Prostate gland (tissue), 2 donors: ENCODE measurements around the gene SEMA3A. TPM values are rescaled to one million over a fixed set of nuclear protein-coding genes. Genes with fewer than 3 reads are reported as not detected.

Experiments
- DNase-seq: peaks from one replicate; pipeline ENCODE4 v3.0.0-alpha.2; 2019; ENCODE audit warnings: low spot score
- H3K27ac ChIP-seq, 2 donors: fragments of 200-600 bp; sonication (generic); 2 replicates each; pipeline ENCODE4 v1.5.1; 2017 to 2019
- H3K27me3 ChIP-seq: fragments of 200-600 bp; sonication (generic); replicated peaks from 2 replicates; pipeline ENCODE4 v1.5.1; 2019; ENCODE audit not compliant: insufficient read depth
- H3K36me3 ChIP-seq, 2 donors: fragments of 200-600 bp; sonication (generic); 1 replicate in 1 of 2; 2 replicates in 1 of 2; pipeline versions ENCODE4 v1.5.1 to v1.8.1; 2017 to 2019
- H3K4me1 ChIP-seq: fragments of 200-600 bp; sonication (generic); replicated peaks from 2 replicates; pipeline ENCODE4 v1.5.1; 2019
- H3K4me3 ChIP-seq, 2 donors: fragments of 200-600 bp; sonication (generic); 2 replicates each; pipeline ENCODE4 v1.5.1; 2017 to 2019
- H3K9me3 ChIP-seq: fragments of 200-600 bp; sonication (generic); 2 replicates; pipeline ENCODE4 v1.5.1; 2017
- CTCF ChIP-seq, 4 experiments: fragments of 200-600 bp in 2 of 4; fragments of 450-650 bp in 2 of 4; sonication (generic) in 2 of 4; IDR thresholded peaks; 1 replicate in 3 of 4; 2 replicates in 1 of 4; pipeline ENCODE4 v1.5.1; 2016 to 2019; ENCODE audit warnings: antibody characterized with exemption in 4 of 4, mild to moderate bottlenecking in 2 of 4, moderate library complexity in 2 of 4
- POLR2A ChIP-seq: fragments of 450-650 bp; IDR thresholded peaks from one replicate; pipeline ENCODE4 v1.6.1; 2016; ENCODE audit warnings: antibody characterized with exemption, mild to moderate bottlenecking
- POLR2AphosphoS5 ChIP-seq: sonication (generic); formaldehyde crosslinking; IDR thresholded peaks from one replicate; pipeline ENCODE4 v1.6.1; 2017; ENCODE audit warnings: antibody characterized with exemption
- WGBS: methylation state at CpG from one replicate; pipeline ENCODE4 v1.1.5; 2018; 5-methylcytosine and 5-hydroxymethylcytosine counted together
- intact Hi-C: fragments of 100-400 bp; cut with DNase I; formaldehyde crosslinking; loops from one replicate; pipeline ENCODE4 v1.14.2; 2022
- total RNA-seq, 2 donors: library from RNA; depleted of rRNA; stranded (reverse); fragments of >200 nt; gene quantifications; one replicate each; pipeline ENCODE4 v1.1.0, GENCODE V29; 2016

The SEMA3A gene
- total RNA-seq, 2 donors from 2014 or later = 1.6 to 1.9 TPM

GRCh38 chr7:84047085-84047484 lies 147.5 kb downstream of the SEMA3A start:
- no peak overlapping the region for H3K27ac ChIP-seq
- no peak overlapping the region for H3K4me3 ChIP-seq
- no peaks in the 10 kb centered on the region for H3K4me1 ChIP-seq
- H3K27me3 ChIP-seq = no peaks in the 10 kb centered on the region
- WGBS = 50% methylated on average over 2 of the region's 2 CpGs
- no peak for DNase-seq
- H3K9me3 ChIP-seq = no peaks in the 10 kb centered on the region
- H3K36me3 ChIP-seq = no peaks in the 10 kb centered on the region
- TF ChIP-seq POLR2AphosphoS5 (no peak), CTCF (IDR thresholded peaks at IDR 0.05) (no peak), POLR2A (no peak)
- intact Hi-C loops = no loop called here

- Histone ChIP-seq H3K9me3 (no peaks in the 10 kb centered on the region), H3K27ac (no peak overlapping the region), H3K4me3 (no peak overlapping the region), H3K4me1 (no peaks in the 10 kb centered on the region), H3K36me3 (no peaks in the 10 kb centered on the region), H3K27me3 (no peaks in the 10 kb centered on the region)
- no peak for TF ChIP-seq POLR2A
- no peak for TF ChIP-seq POLR2AphosphoS5
- no peak for TF ChIP-seq CTCF (IDR thresholded peaks at IDR 0.05)
- WGBS = 76% methylated on average over 2 of the region's 2 CpGs
- no peak for DNase-seq
- intact Hi-C loops = no loop called here
Measured at GRCh38 chr7:84044834-84045233, 149.8 kb downstream of the SEMA3A start.

- TF ChIP-seq CTCF (IDR thresholded peaks at IDR 0.05) (no peak), POLR2A (no peak), POLR2AphosphoS5 (no peak)
- H3K27me3 ChIP-seq = no peaks in the 10 kb centered on the region
- H3K36me3 ChIP-seq = no peaks in the 10 kb centered on the region
- H3K4me1 ChIP-seq = no peaks in the 10 kb centered on the region
- H3K4me3 ChIP-seq = no peak overlapping the region
- no peak overlapping the region for H3K27ac ChIP-seq
- intact Hi-C loops = no loop called here
- 10% methylated on average over 1 of the region's 1 CpG for WGBS
- H3K9me3 ChIP-seq = no peaks in the 10 kb centered on the region
- no peak for DNase-seq
Measured at GRCh38 chr7:84043661-84044191, 150.9 kb downstream of the SEMA3A start.

GRCh38 chr7:84042110-84042539 lies 152.5 kb downstream of the SEMA3A start:
- no peaks in the 10 kb centered on the region for H3K9me3 ChIP-seq
- intact Hi-C loops = no loop called here
- TF ChIP-seq POLR2A = no peak
- TF ChIP-seq POLR2AphosphoS5 = no peak
- no peak for TF ChIP-seq CTCF (IDR thresholded peaks at IDR 0.05)
- H3K27me3 ChIP-seq = no peaks in the 10 kb centered on the region
- H3K27ac ChIP-seq = no peak overlapping the region
- 80% methylated on average over 7 of the region's 7 CpGs for WGBS
- H3K4me1 ChIP-seq = no peaks in the 10 kb centered on the region
- H3K4me3 ChIP-seq = no peak overlapping the region
- H3K36me3 ChIP-seq = no peaks in the 10 kb centered on the region
- no peak for DNase-seq

- Histone ChIP-seq H3K27me3 (no peaks in the 10 kb centered on the region), H3K27ac (no peak overlapping the region), H3K36me3 (no peaks in the 10 kb centered on the region), H3K4me3 (no peak overlapping the region), H3K9me3 (no peaks in the 10 kb centered on the region), H3K4me1 (no peaks in the 10 kb centered on the region)
- intact Hi-C loops = no loop called here
- no peak for DNase-seq
- TF ChIP-seq POLR2A (no peak), CTCF (IDR thresholded peaks at IDR 0.05) (no peak), POLR2AphosphoS5 (no peak)
- WGBS = 77% methylated on average over 5 of the region's 5 CpGs
Measured at GRCh38 chr7:84041649-84042048, 152.9 kb downstream of the SEMA3A start.
